ENCODE results near the gene PM20D2. TPM values are rescaled to one million over a fixed set of nuclear protein-coding genes. Genes with fewer than 3 reads are reported as not detected.

Gene PM20D2
- total and polyA plus RNA-seq, 2 donors (not counting 1 experiment from before 2014, with no cell fraction given), result 3.9 to 10.1 TPM

- DNase-seq (ENCODE audit: low read depth in 2 of 2), result no peak
- Histone ChIP-seq H3K27me3 (ENCODE audit: control insufficient read depth, insufficient read depth, low read length) (no peaks in the 10 kb centered on the region), H3K36me3 (ENCODE audit: control insufficient read depth, insufficient read depth, low read length) (no peaks in the 10 kb centered on the region), H3K79me2 (ENCODE audit: control insufficient read depth, insufficient read depth, low read length) (no peaks in the 10 kb centered on the region), H3K4me2 (ENCODE audit: extremely low read depth, insufficient read depth, low read length) (no peak overlapping the region), H3K27ac (ENCODE audit: insufficient read depth, low read length) (no peak overlapping the region), H3K4me1 (ENCODE audit: control insufficient read depth, extremely low read depth, insufficient read depth, low read length) (no peaks in the 10 kb centered on the region), H3K4me3 (replicated peaks in 1 of 4; ENCODE audit: control extremely low read depth in 1 of 4, insufficient read depth in 1 of 4, low read depth in 3 of 4, low read length in 4 of 4) (no peak overlapping the region), H4K20me1 (ENCODE audit: control insufficient read depth, extremely low read depth, insufficient read depth, low read length) (no peaks in the 10 kb centered on the region), H3K9ac (ENCODE audit: insufficient read depth, low read length) (no peak overlapping the region), H2AFZ (ENCODE audit: low read length) (no peak overlapping the region), H3K9me3 (ENCODE audit: control insufficient read depth, insufficient read depth, low read depth, low read length) (no peaks in the 10 kb centered on the region)
- TF ChIP-seq EZH2 (IDR thresholded peaks at IDR 0.05; ENCODE audit: low read length, missing control alignments) (no peak), CTCF (conservative IDR thresholded peaks at IDR 0.05 in 1 of 2, IDR thresholded peaks at IDR 0.05 in 1 of 2; ENCODE audit: low read depth in 1 of 2, low read length in 2 of 2) (no peak)
These were observed 53.7 kb downstream of the PM20D2 start for GRCh38 chr6:89199579-89199978.

GRCh38 chr6:89200706-89201215 is 54.9 kb downstream of the PM20D2 start:
- Histone ChIP-seq H3K27me3 (ENCODE audit: control insufficient read depth, insufficient read depth, low read length) (no peaks in the 10 kb centered on the region), H3K79me2 (ENCODE audit: control insufficient read depth, insufficient read depth, low read length) (no peaks in the 10 kb centered on the region)

GRCh38 chr6:89204096-89204495 is 58.2 kb downstream of the PM20D2 start:
- no peak for DNase-seq (ENCODE audit: low read depth in 2 of 2)

More at GRCh38 chr6:89200706-89201215, 54.9 kb downstream of the PM20D2 start:
- Histone ChIP-seq H3K9ac (ENCODE audit: insufficient read depth, low read length) (no peak overlapping the region), H3K4me3 (replicated peaks in 1 of 4; ENCODE audit: control extremely low read depth in 1 of 4, insufficient read depth in 1 of 4, low read depth in 3 of 4, low read length in 4 of 4) (no peak overlapping the region), H3K9me3 (ENCODE audit: control insufficient read depth, insufficient read depth, low read depth, low read length) (no peaks in the 10 kb centered on the region), H2AFZ (ENCODE audit: low read length) (no peak overlapping the region), H3K27ac (ENCODE audit: insufficient read depth, low read length) (no peak overlapping the region), H3K36me3 (ENCODE audit: control insufficient read depth, insufficient read depth, low read length) (no peaks in the 10 kb centered on the region), H3K4me2 (ENCODE audit: extremely low read depth, insufficient read depth, low read length) (no peak overlapping the region), H3K4me1 (ENCODE audit: control insufficient read depth, extremely low read depth, insufficient read depth, low read length) (no peaks in the 10 kb centered on the region), H4K20me1 (ENCODE audit: control insufficient read depth, extremely low read depth, insufficient read depth, low read length) (no peaks in the 10 kb centered on the region)
- no peak for TF ChIP-seq CTCF (conservative IDR thresholded peaks at IDR 0.05 in 1 of 2, IDR thresholded peaks at IDR 0.05 in 1 of 2; ENCODE audit: low read depth in 1 of 2, low read length in 2 of 2)
- no peak for TF ChIP-seq EZH2 (IDR thresholded peaks at IDR 0.05; ENCODE audit: low read length, missing control alignments)
- DNase-seq (ENCODE audit: low read depth in 2 of 2), result no peak

More at GRCh38 chr6:89204096-89204495, 58.2 kb downstream of the PM20D2 start:
- Histone ChIP-seq H3K9me3 (ENCODE audit: control insufficient read depth, insufficient read depth, low read depth, low read length) (no peaks in the 10 kb centered on the region), H3K79me2 (ENCODE audit: control insufficient read depth, insufficient read depth, low read length) (no peaks in the 10 kb centered on the region), H4K20me1 (ENCODE audit: control insufficient read depth, extremely low read depth, insufficient read depth, low read length) (no peaks in the 10 kb centered on the region), H3K4me2 (ENCODE audit: extremely low read depth, insufficient read depth, low read length) (no peak overlapping the region), H3K9ac (ENCODE audit: insufficient read depth, low read length) (no peak overlapping the region), H3K4me3 (replicated peaks in 1 of 4; ENCODE audit: control extremely low read depth in 1 of 4, insufficient read depth in 1 of 4, low read depth in 3 of 4, low read length in 4 of 4) (no peak overlapping the region), H3K36me3 (ENCODE audit: control insufficient read depth, insufficient read depth, low read length) (no peaks in the 10 kb centered on the region), H2AFZ (ENCODE audit: low read length) (no peak overlapping the region), H3K27me3 (ENCODE audit: control insufficient read depth, insufficient read depth, low read length) (no peaks in the 10 kb centered on the region), H3K27ac (ENCODE audit: insufficient read depth, low read length) (no peak overlapping the region), H3K4me1 (ENCODE audit: control insufficient read depth, extremely low read depth, insufficient read depth, low read length) (no peaks in the 10 kb centered on the region)
- TF ChIP-seq EZH2 (IDR thresholded peaks at IDR 0.05; ENCODE audit: low read length, missing control alignments), result no peak
- no peak for TF ChIP-seq CTCF (conservative IDR thresholded peaks at IDR 0.05 in 1 of 2, IDR thresholded peaks at IDR 0.05 in 1 of 2; ENCODE audit: low read depth in 1 of 2, low read length in 2 of 2)
